Subcutaneous abdominal adipose tissue (tissue), 5 donors: ENCODE measurements around the gene TMEM258.

Experiments
- H3K27ac ChIP-seq: one replicate; pipeline ENCODE4 v1.7.0; 2013; ENCODE audit warnings: low read depth, mild to moderate bottlenecking, inconsistent platforms, low read length, moderate library complexity
- H3K27me3 ChIP-seq, 5 donors: one replicate each; pipeline ENCODE4 v1.7.0; 2013; ENCODE audit warnings: low read length in 5 of 5, inconsistent platforms in 1 of 5; ENCODE audit not compliant: control insufficient read depth in 5 of 5, insufficient read depth in 4 of 5
- H3K36me3 ChIP-seq, 5 donors: one replicate each; pipeline ENCODE4 v1.7.0; 2013; ENCODE audit warnings: low read length in 5 of 5; ENCODE audit not compliant: control insufficient read depth in 5 of 5, insufficient read depth in 5 of 5
- H3K4me1 ChIP-seq, 5 donors: one replicate each; pipeline ENCODE4 v1.7.0; 2013; ENCODE audit warnings: low read length in 5 of 5, mild to moderate bottlenecking in 3 of 5, moderate library complexity in 1 of 5; ENCODE audit not compliant: control insufficient read depth in 5 of 5, insufficient read depth in 5 of 5
- H3K4me3 ChIP-seq, 5 donors: one replicate each; pipeline ENCODE4 v1.7.0; 2013; ENCODE audit warnings: low read length in 5 of 5, low read depth in 1 of 5
- H3K9ac ChIP-seq, 5 donors: one replicate each; pipeline ENCODE4 v1.7.0; 2013; ENCODE audit warnings: low read length in 5 of 5, mild to moderate bottlenecking in 4 of 5, moderate library complexity in 3 of 5
- H3K9me3 ChIP-seq, 5 donors: one replicate each; pipeline ENCODE4 v1.7.0; 2013; ENCODE audit warnings: low read length in 5 of 5; ENCODE audit not compliant: control insufficient read depth in 5 of 5
- donor health status: healthy.
- donor health status: healthy.
- donor health status: healthy.
- donor health status: healthy.
- donor health status: healthy.

TMEM258 gene

GRCh38 chr11:61811831-61812230 lies 19.4 kb upstream of the TMEM258 start:
- H3K27ac ChIP-seq = no peak overlapping the region
- no peak overlapping the region for H3K9ac ChIP-seq
- no peaks in the 10 kb centered on the region for H3K27me3 ChIP-seq
- peaks cover 0 to 44% (median 41%) of the 10 kb centered on the region in 5 donors for H3K36me3 ChIP-seq
- H3K4me1 ChIP-seq = peaks cover 0 to 25% (median 20%) of the 10 kb centered on the region in 5 donors
- H3K4me3 ChIP-seq = no peak overlapping the region
- no peaks in the 10 kb centered on the region for H3K9me3 ChIP-seq

DNA sequence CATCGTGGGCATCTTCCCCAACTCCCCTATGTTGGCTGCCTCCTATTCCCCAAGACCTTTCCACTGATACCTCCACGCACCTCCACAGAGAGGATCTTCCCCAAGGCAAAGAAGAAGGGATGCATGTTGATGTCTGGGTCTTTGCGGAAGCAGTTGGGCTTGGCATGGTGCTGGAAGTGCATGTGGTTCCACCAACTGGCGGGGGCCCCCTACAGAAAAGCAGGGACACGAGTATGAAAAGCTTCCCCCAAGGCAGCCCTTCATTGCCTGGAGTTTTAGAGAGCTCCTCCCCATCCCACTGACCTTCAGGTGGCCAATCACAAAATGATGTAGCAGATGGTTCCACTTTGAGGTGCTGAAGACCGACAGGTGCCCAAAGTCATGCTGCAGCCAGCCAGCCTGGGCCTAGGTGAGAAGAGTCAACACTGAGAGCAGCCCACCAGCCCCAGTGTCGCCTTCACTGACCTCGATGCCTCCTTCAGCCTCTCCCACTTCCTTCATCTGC lies 18.3 kb upstream of the TMEM258 start:
- no peak overlapping the region for H3K27ac ChIP-seq
- no peaks in the 10 kb centered on the region for H3K9me3 ChIP-seq
- H3K4me3 ChIP-seq = no peak overlapping the region
- peaks cover 0 to 51% (median 48%) of the 10 kb centered on the region in 5 donors for H3K36me3 ChIP-seq
- no peak overlapping the region for H3K9ac ChIP-seq
- no peaks in the 10 kb centered on the region for H3K27me3 ChIP-seq
- peaks cover 0 to 16% (median 11%) of the 10 kb centered on the region in 5 donors for H3K4me1 ChIP-seq

DNA sequence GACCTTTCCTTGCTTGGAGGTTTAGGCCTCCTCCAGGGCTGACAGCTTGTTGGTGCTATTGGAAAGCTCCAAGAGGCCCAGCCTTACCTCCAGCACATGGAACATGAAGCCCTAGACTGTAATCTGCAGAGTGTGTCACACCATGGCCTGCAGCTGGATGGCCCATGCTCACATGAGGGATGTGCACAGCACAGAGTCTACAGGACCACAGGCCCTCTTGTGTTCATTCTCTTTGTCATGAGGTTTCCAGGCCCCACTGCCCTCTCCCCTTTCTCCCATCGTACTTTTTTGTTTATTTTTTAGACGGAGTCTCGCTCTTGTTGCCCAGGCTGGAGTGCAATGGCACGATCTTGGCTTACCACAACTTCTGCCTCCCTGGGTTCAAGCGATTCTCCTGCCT lies 14.4 kb upstream of the TMEM258 start:
- Histone ChIP-seq H3K4me1 (peaks cover 0 to 7% (median 0%) of the 10 kb centered on the region in 5 donors), H3K27me3 (no peaks in the 10 kb centered on the region), H3K36me3 (peaks cover 0 to 78% (median 58%) of the 10 kb centered on the region in 5 donors), H3K4me3 (no peak overlapping the region), H3K27ac (no peak overlapping the region), H3K9ac (no peak overlapping the region), H3K9me3 (no peaks in the 10 kb centered on the region)

DNA sequence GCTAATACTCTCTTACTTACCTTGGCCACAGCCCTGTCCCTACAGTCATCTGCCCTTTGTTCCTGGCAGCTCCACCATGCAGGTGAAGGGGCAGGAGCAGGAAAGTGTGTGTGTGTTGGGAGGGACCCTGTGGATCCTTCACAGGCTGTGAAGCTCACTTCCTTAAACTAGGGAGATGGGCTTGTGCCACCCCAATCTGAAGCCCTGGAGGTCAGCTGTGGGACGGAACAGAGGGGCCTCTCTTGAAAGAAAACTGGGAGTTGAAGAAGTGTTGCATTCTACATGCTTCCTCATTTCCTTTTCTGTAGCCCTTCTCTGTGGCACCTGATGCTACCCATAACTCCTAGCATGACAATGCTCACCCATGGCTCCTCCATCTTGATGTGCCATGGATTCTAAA lies 12.7 kb upstream of the TMEM258 start:
- H3K4me3 ChIP-seq = no peak overlapping the region
- H3K4me1 ChIP-seq = peaks cover 0 to 7% (median 0%) of the 10 kb centered on the region in 5 donors
- H3K27ac ChIP-seq = no peak overlapping the region
- H3K27me3 ChIP-seq = no peaks in the 10 kb centered on the region
- H3K36me3 ChIP-seq = peaks cover 0 to 73% (median 50%) of the 10 kb centered on the region in 5 donors
- no peaks in the 10 kb centered on the region for H3K9me3 ChIP-seq
- peak overlapping the region in 1 of 5 donors; percentile 29 for H3K9ac ChIP-seq

DNA sequence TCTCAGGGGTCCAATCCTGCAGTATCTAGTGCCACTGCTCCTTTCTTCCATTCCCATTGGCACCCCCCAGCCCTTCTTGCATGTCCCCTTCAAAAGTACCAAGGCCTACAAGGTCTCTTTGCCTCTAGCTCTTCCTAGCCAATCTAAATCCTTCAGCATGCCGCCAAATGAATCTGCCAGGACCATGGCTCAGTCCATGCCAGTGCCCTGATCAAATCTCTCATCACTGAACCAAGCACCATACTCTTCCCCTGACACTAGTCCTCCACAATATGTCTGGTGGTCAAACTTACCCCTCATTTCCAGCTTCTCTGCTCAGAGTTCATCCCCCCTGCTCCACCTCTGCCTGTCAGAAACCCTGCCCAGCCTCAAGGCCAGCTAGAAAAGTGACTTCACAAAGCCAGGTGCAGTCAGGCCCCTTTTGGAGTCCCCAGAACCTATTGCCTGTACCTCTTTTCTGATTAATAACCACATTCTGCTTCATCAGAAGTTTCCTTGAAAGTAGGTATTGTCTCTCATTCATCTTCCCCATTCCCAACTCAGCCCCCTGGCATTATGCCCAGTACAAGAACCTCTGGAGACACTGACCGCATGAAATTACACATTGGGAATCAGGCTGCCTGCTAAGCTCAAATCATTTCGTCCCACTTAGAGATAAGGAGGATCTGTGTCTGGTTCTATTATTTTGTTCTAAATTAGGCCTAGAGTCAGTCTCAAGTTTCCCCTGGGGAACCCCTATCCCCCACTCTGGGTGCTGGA lies 11.7 kb upstream of the TMEM258 start:
- H3K4me1 ChIP-seq = peaks cover 0 to 7% (median 0%) of the 10 kb centered on the region in 5 donors
- H3K27ac ChIP-seq = no peak overlapping the region
- H3K9ac ChIP-seq = peak overlapping the region in 1 of 5 donors; percentile 30
- no peaks in the 10 kb centered on the region for H3K27me3 ChIP-seq
- no peaks in the 10 kb centered on the region for H3K9me3 ChIP-seq
- peaks cover 0 to 66% (median 42%) of the 10 kb centered on the region in 5 donors for H3K36me3 ChIP-seq
- no peak overlapping the region for H3K4me3 ChIP-seq

DNA sequence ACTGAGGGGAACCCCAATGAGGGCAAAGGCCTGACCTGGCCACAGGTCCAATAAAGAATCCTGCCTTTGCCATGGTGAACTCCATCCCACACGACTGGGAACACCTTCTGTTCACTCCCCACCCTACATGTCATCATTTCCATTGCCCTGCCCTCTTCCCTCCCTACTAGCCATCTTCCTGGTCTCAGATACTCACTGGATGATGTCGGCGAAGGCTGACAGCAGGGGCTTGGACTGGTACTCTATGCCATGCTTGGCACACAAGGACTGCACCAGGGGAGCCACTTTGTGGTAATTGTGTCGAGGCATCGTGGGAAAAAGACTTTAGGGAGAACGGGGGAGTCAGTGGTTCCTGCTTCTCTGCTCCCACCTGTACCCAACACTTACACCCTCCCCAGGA lies 10.2 kb upstream of the TMEM258 start:
- Histone ChIP-seq H3K9ac (no peak overlapping the region), H3K27ac (no peak overlapping the region), H3K9me3 (no peaks in the 10 kb centered on the region), H3K36me3 (peaks cover 0 to 54% (median 33%) of the 10 kb centered on the region in 5 donors), H3K4me1 (peaks cover 0 to 7% (median 0%) of the 10 kb centered on the region in 5 donors), H3K4me3 (no peak overlapping the region), H3K27me3 (no peaks in the 10 kb centered on the region)

- H3K9ac ChIP-seq = no peak overlapping the region
- H3K36me3 ChIP-seq = peaks cover 0 to 47% (median 32%) of the 10 kb centered on the region in 5 donors
- H3K4me1 ChIP-seq = peaks cover 0 to 12% (median 0%) of the 10 kb centered on the region in 5 donors
- H3K27ac ChIP-seq = no peak overlapping the region
- H3K9me3 ChIP-seq = no peaks in the 10 kb centered on the region
- H3K27me3 ChIP-seq = no peaks in the 10 kb centered on the region
- H3K4me3 ChIP-seq = no peak overlapping the region
These were observed 8.2 kb upstream of the TMEM258 start for GRCh38 chr11:61800331-61801281.

DNA sequence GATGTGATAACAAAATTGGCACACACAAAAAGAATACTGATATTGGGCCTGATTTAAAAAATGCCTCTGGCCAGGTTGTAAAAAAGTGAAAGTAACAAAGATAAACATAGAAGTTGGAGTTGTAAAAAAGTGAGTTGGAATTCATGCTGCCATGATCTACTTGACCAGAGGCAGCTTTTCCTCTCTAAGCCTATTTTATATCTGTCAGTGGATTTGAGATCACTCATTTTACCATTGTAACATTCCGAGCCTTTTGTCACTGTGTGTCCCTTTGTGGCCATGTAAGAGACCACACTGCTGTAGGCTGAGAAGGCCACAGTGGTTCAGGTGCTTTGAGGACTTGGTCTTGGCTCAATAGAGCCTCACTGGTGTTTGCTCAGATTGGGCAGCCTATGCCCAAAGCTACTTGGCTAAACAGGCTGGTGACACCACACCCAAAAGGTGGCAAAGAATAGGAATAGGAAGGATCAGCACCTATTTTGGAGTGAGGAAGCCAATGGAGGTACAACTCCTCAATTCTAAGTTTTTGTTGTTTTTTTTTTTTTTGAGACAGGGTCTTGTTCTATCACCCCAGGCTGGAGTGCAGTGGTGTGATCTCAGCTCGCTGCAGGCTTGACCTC lies 7.4 kb upstream of the TMEM258 start:
- Histone ChIP-seq H3K9me3 (no peaks in the 10 kb centered on the region), H3K27me3 (no peaks in the 10 kb centered on the region), H3K4me1 (peaks cover 0 to 10% (median 0%) of the 10 kb centered on the region in 5 donors), H3K4me3 (no peak overlapping the region), H3K9ac (no peak overlapping the region), H3K27ac (no peak overlapping the region), H3K36me3 (peaks cover 0 to 40% (median 36%) of the 10 kb centered on the region in 5 donors)

- Histone ChIP-seq H3K27me3 (no peaks in the 10 kb centered on the region), H3K9ac (peak overlapping the region in 1 of 5 donors; percentile 22), H3K36me3 (peaks cover 0 to 22% (median 15%) of the 10 kb centered on the region in 5 donors), H3K4me1 (peaks cover 0 to 16% (median 10%) of the 10 kb centered on the region in 5 donors), H3K9me3 (no peaks in the 10 kb centered on the region), H3K27ac (peak overlapping the region; percentile 13), H3K4me3 (no peak overlapping the region)
These were observed 5.0 kb upstream of the TMEM258 start for GRCh38 chr11:61797263-61797944.
